ENCODE data around the gene RTP5.
"Not testable (repeated sequence)": the region's sequence is repeated elsewhere in the genome, so short reads cannot be mapped to it uniquely, and the experiment has no call there.

RTP5 gene

GRCh38 chr2:241869087-241869961 is at the start of gene RTP5:
Gene RTP5, plus strand, starts transcription at chr2:241869729. Its CDS starts 28 bp downstream, at chr2:241869757.
- DNase-seq (ENCODE audit: low read depth in 1 of 2, low spot score in 1 of 2), result no peak

GRCh38 chr2:241819947-241820624 is 49.4 kb upstream of the RTP5 start:
- DNase-seq (ENCODE audit: low read depth in 1 of 2, low spot score in 1 of 2), result not testable (repeated sequence)

- no peak for DNase-seq (ENCODE audit: low read depth in 1 of 2, low spot score in 1 of 2)
Measured at GRCh38 chr2:241820625-241821384, 48.7 kb upstream of the RTP5 start.

GRCh38 chr2:241821460-241822263 is 47.9 kb upstream of the RTP5 start:
- no peak for DNase-seq (ENCODE audit: low read depth in 1 of 2, low spot score in 1 of 2)

DNA sequence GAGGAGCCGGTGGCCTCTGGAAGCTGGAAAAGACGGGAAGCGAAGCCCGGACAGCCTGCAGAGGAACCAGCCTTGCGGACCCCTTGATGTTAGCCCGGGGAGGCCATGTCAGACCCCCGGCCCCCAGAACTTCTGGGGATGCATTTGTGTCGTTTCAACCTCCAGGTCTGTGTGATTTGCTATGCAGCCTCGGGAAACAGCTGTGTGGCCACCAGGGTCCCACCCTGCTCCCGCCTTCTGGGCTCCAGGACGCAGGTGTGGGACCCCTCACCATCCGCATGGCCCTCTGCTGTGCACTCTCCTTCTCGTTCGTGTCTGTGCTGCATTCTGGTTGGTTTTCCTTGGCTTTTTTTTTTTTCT is 47.3 kb upstream of the RTP5 start:
- DNase-seq (ENCODE audit: low read depth in 1 of 2, low spot score in 1 of 2), result no peak

DNA sequence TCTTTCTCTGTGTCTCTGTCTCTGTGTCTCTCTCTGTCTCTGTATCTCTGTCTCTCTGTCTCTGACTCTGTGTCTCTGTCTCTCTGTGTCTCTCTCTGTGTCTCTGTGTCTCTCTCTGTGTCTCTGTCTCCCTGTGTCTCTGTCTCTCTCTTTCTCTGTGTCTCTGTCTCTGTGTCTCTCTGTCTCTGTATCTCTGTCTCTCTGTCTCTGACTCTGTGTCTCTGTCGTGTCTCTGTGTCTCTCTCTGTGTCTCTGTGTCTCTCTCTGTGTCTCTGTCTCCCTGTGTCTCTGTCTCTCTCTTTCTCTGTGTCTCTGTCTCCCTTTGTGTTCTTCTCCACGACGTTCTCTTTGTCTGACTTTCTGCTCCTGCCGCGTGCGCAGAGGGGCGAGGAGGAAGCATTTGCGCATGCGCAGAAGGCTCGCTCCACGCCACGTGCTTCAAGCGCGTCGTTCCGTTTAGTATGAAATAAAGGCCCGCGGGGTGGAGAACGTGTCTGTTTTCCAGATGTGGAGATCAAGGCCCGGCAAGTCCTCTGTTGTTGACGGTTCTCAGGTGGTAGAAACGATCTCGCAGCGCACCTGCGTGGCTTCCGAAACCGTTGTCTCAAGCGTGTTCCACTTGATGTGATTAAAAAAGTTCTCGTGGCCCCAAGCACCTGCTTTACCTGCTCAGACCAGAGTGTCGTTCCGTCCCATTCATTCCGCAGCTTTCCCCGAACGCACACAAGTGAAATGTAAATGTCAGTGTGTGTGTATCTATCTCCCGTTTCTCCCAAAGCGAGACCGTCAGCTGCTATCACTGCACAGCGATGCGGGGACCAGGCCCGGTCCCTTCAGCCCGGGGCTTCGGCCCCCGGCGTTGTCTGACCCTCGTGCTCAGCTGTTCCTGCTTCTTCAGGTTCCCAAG is 45.7 kb upstream of the RTP5 start:
- not testable (repeated sequence) for DNase-seq (ENCODE audit: low read depth in 1 of 2, low spot score in 1 of 2)

DNA sequence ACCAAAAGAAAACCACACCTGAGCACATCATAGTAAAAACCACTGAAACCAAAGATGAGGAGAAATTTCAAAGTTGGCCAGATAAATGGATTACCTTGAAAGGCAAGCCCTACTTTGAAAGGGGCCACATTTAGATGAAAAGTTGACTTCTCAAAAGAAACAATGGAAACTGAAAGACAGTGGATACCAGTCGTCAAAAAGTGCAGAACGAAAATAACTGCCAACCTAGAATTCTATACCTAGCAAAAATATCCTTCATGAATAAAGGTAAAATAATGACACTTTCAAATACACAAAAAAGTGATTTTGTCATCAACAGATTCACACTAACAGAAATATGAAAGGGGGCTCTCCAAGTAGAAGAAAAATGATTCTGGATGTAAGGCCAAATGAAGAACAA is 42.1 kb upstream of the RTP5 start:
- DNase-seq (ENCODE audit: low read depth in 1 of 2, low spot score in 1 of 2), result no peak

- DNase-seq (ENCODE audit: low read depth in 1 of 2, low spot score in 1 of 2), result no peak
Measured at GRCh38 chr2:241833101-241833663, 36.3 kb upstream of the RTP5 start.

GRCh38 chr2:241833756-241834526 is 35.6 kb upstream of the RTP5 start:
- DNase-seq (ENCODE audit: low read depth in 1 of 2, low spot score in 1 of 2), result not testable (repeated sequence)

DNA sequence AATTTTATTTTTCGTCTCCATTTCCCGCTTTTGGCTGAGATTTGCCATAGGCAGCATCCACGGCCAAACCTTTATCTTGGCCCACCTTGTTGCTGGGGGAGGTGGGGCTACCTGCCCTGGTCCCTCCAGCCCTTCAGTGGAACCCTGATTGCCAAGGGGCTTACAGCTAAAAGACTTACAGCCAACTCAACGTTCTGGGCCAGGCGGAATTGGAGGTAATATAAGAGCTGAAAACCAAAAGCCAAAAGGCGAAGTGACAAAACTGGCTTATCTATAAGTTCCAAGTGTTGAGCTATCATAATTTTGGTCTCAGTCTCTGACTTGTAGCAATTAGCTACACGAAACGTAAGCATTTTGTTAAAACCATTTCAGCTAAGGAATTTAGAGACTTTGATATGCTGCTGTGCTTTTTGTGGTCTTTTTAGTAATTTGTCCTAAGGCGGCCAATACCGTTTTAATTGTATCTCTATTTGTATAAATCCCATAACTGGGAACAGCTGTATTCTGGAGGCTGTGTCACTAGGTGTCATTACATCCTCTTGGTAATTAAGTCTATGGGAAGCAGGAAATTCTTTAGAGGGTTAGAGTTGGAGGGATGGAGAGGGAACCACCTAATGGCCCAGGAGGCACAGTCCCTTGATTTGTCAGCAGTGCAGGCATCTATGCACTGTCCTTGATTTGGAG is 34.9 kb upstream of the RTP5 start:
- no peak for DNase-seq (ENCODE audit: low read depth in 1 of 2, low spot score in 1 of 2)

GRCh38 chr2:241835611-241836010 is 33.9 kb upstream of the RTP5 start:
- DNase-seq (ENCODE audit: low read depth in 1 of 2, low spot score in 1 of 2), result no peak

GRCh38 chr2:241836292-241836691 is 33.2 kb upstream of the RTP5 start:
- DNase-seq (ENCODE audit: low read depth in 1 of 2, low spot score in 1 of 2), result no peak

- DNase-seq (ENCODE audit: low read depth in 1 of 2, low spot score in 1 of 2), result no peak
Measured at GRCh38 chr2:241837197-241837965, 32.1 kb upstream of the RTP5 start.

- DNase-seq (ENCODE audit: low read depth in 1 of 2, low spot score in 1 of 2), result no peak
Measured at GRCh38 chr2:241841181-241842066, 28.1 kb upstream of the RTP5 start.

DNA sequence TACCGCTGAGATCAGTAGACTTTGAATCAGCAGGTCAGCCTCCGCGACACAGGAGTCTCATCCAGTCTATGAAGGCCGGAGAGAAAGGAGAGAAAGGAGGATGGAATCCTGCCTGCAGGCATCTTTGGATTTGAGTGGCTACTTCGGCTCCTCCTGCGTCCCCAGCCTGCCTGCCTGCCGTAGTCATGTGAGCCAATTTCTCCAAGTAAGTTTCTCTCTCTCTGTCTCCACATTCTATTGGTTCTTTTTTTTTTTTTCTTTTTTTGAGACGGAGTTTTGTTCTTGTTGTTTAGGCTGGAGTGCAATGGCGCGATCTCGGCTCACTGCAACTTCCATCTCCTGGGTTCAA is 27.5 kb upstream of the RTP5 start:
- DNase-seq (ENCODE audit: low read depth in 1 of 2, low spot score in 1 of 2), result no peak

DNA sequence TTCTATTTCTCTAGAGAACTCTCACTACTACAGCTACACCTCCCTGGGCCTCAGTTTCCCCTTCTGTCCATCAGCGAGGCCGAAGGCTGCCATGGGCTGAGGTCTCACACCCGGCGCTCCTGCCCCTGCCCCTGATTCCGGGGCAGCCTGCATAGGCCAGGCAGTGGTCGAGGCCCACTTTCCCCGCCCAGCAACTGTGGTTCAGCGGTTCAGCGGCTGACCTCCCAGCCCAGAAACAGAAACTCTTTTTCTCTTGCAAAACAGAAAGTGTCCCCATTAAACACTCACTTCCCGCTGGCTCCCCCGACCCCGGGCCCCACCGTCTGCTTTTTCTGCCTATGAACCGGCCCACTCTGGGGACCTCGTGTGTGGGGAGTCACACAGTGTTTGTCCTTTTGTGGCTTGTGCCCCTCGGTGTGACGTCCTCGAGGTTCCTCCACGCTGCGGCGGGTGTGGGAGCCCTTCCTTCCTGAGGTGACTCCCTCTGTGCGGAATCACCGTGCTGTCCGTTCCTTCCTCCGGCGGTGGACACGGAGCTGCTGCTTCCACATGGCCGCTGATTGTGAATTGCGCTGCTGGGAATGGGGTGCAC is 26.8 kb upstream of the RTP5 start:
- no peak for DNase-seq (ENCODE audit: low read depth in 1 of 2, low spot score in 1 of 2)

Data from activated T-helper 1 cell treated with anti-CD3 and anti-CD28 coated beads, Interleukin-2, amount 50 U/mL, for 16 hours (primary cell).